ENCODE measurements around the gene ADK. TPM values are rescaled to one million over a fixed set of nuclear protein-coding genes. Genes with fewer than 3 reads are reported as not detected.

ADK gene
- total RNA-seq, 1 donor from 2014 or later = 46.1 TPM

DNA sequence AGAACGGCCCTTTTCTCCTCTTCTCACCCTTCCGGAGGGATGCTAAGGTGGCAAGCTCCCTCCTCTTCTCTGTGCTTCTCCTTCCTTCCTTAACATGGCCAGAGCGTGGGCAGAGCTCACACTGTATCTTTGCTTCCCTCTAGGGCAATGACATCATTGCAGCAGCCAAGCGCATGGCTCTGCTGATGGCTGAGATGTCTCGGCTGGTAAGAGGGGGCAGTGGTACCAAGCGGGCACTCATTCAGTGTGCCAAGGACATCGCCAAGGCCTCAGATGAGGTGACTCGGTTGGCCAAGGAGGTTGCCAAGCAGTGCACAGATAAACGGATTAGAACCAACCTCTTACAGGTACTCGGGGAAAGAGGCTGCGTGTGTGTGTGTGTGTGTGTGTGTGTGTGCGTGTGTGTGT lies 37.0 kb upstream of the ADK start:
- intact Hi-C loops (cut with micrococcal nuclease) = no loop called here
- ATAC-seq (ENCODE audit: low read depth) (no peak), DNase-seq (no peak)
- no peaks in the 10 kb centered on the region for H3K9me3 Mint-ChIP-seq
- ChIA-PET CTCF (no interaction called here), POLR2A (no interaction called here)
- H3K36me3 Mint-ChIP-seq (ENCODE audit: low read depth) = peaks cover 94% of the 10 kb centered on the region
- no peak overlapping the region for H3K4me3 Mint-ChIP-seq
- TF ChIP-seq, protein P1, sequence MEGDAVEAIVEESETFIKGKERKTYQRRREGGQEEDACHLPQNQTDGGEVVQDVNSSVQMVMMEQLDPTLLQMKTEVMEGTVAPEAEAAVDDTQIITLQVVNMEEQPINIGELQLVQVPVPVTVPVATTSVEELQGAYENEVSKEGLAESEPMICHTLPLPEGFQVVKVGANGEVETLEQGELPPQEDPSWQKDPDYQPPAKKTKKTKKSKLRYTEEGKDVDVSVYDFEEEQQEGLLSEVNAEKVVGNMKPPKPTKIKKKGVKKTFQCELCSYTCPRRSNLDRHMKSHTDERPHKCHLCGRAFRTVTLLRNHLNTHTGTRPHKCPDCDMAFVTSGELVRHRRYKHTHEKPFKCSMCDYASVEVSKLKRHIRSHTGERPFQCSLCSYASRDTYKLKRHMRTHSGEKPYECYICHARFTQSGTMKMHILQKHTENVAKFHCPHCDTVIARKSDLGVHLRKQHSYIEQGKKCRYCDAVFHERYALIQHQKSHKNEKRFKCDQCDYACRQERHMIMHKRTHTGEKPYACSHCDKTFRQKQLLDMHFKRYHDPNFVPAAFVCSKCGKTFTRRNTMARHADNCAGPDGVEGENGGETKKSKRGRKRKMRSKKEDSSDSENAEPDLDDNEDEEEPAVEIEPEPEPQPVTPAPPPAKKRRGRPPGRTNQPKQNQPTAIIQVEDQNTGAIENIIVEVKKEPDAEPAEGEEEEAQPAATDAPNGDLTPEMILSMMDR (IDR thresholded peaks at IDR 0.05) = no peak
- peaks cover 5% of the 10 kb centered on the region for H3K4me1 Mint-ChIP-seq
- H3K27ac Mint-ChIP-seq = no peak overlapping the region
- H3K27me3 Mint-ChIP-seq = no peaks in the 10 kb centered on the region

DNA sequence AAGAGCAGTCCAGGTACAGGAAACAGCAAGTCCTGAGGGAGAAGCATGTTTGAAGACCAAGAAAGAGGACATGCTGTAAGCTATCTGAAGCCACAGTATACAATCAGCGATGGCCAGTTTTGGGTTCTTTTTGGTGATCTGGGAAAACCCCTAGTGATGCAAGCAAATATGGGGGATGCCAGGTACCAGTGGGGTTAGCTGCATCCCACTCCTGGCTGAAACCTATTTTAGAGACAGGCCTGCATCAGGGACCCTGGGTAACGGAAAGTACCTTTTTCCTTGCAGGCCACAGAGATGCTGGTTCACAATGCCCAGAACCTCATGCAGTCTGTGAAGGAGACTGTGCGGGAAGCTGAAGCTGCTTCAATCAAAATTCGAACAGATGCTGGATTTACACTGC lies 33.3 kb upstream of the ADK start:
- Mint-ChIP-seq H3K36me3 (ENCODE audit: low read depth) (peaks cover 90% of the 10 kb centered on the region), H3K27ac (peak overlapping the region; percentile 53), H3K4me1 (peaks cover 5% of the 10 kb centered on the region), H3K9me3 (no peaks in the 10 kb centered on the region), H3K27me3 (no peaks in the 10 kb centered on the region), H3K4me3 (no peak overlapping the region)
- ATAC-seq (ENCODE audit: low read depth) (peak; percentile 47), DNase-seq (no peak)
- intact Hi-C loops (cut with micrococcal nuclease) = no loop called here
- POLR2A ChIA-PET = no interaction called here
- CTCF ChIA-PET = interaction anchor here (1.0 kb wide), 1 partner anchor 8 kb away, joined by 3 read pairs; no protein-coding TSS in a partner anchor
- TF ChIP-seq, protein P1 (IDR thresholded peaks at IDR 0.05) = no peak

DNA sequence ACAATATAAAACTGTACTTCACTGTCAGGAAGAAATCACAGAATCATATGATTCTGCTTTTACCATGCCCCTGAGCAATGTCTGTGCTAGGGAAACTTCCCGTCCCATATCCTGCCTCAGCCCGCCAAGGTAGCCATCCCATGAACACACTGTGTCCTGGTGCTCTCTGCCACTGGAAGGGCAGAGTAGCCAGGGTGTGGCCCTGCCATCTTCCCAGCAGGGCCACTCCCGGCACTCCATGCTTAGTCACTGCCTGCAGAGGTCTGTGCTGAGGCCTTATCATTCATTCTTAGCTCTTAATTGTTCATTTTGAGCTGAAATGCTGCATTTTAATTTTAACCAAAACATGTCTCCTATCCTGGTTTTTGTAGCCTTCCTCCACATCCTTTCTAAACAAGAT lies 32.2 kb upstream of the ADK start:
- Mint-ChIP-seq H3K4me3 (no peak overlapping the region), H3K36me3 (ENCODE audit: low read depth) (peaks cover 90% of the 10 kb centered on the region), H3K27me3 (no peaks in the 10 kb centered on the region), H3K27ac (peak overlapping the region; percentile 71), H3K9me3 (no peaks in the 10 kb centered on the region), H3K4me1 (peaks cover 5% of the 10 kb centered on the region)
- TF ChIP-seq, protein P1 (IDR thresholded peaks at IDR 0.05) = no peak
- ATAC-seq (ENCODE audit: low read depth) (no peak), DNase-seq (no peak)
- intact Hi-C loops (cut with micrococcal nuclease) = no loop called here
- ChIA-PET CTCF (interaction anchor here (1.0 to 1.6 kb wide), 2 partner anchors 9 to 18 kb away, joined by 3 read pairs; no protein-coding TSS in a partner anchor), POLR2A (no interaction called here)

DNA sequence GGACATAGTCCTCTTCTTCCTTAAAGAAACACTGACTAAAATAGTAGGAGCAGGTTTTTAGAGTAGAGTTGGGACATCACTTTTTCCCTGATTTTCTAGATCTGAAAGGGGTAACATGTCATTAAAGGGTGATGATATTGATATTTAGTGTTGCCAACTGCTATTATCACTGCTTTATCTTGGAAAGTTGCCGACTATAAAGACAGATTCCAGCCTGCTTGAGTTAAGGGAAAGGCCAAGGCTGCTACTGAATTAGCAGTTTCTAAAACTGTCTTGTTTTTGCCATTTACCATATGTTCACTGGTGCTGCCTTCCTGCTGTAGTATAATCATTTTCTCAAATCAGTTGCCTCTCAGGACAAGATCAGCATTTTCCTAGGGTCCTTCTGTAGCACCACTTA lies 30.1 kb upstream of the ADK start:
- H3K4me3 Mint-ChIP-seq = no peak overlapping the region
- peaks cover 5% of the 10 kb centered on the region for H3K4me1 Mint-ChIP-seq
- intact Hi-C loops (cut with micrococcal nuclease) = no loop called here
- no peak overlapping the region for H3K27ac Mint-ChIP-seq
- peaks cover 89% of the 10 kb centered on the region for H3K36me3 Mint-ChIP-seq (ENCODE audit: low read depth)
- no peak for ATAC-seq (ENCODE audit: low read depth)
- H3K27me3 Mint-ChIP-seq = no peaks in the 10 kb centered on the region
- POLR2A ChIA-PET = no interaction called here
- H3K9me3 Mint-ChIP-seq = no peaks in the 10 kb centered on the region
- CTCF ChIA-PET = interaction anchor here (1.5 kb wide), 1 partner anchor 14 kb away, joined by 5 read pairs; no protein-coding TSS in a partner anchor
- DNase-seq = no peak
- TF ChIP-seq, protein P1 (IDR thresholded peaks at IDR 0.05) = no peak

DNA sequence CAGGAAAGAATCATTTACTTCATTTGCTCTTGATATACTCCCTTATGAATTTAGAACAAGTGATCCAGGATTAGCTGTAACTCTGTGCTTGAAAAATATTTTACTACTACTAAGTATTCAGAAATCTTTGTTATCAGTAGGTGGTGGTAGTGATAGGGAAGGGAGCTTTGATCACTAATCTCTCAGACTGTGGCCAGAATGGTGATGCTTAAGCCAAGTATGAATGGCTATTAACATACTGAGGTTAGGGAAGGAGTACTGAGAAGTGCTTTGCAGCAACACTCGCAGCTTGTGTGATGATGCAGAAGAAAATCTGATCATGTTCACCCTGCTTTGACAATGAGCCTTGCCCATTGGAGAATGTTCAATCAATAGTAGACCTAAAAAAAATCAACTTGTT lies 29.7 kb upstream of the ADK start:
- Mint-ChIP-seq H3K9me3 (no peaks in the 10 kb centered on the region), H3K27me3 (no peaks in the 10 kb centered on the region), H3K27ac (no peak overlapping the region), H3K4me3 (no peak overlapping the region), H3K36me3 (ENCODE audit: low read depth) (peaks cover 89% of the 10 kb centered on the region), H3K4me1 (peaks cover 5% of the 10 kb centered on the region)
- intact Hi-C loops (cut with micrococcal nuclease) = no loop called here
- DNase-seq (no peak), ATAC-seq (ENCODE audit: low read depth) (no peak)
- TF ChIP-seq, protein P1 (IDR thresholded peaks at IDR 0.05) = no peak
- ChIA-PET CTCF (interaction anchor here (1.5 kb wide), 2 partner anchors 14 to 92 kb away, joined by 4 to 5 read pairs; no protein-coding TSS in a partner anchor), POLR2A (no interaction called here)

All from activated B cell treated with CpG ODN at 0.5 μM for 24 hours (primary cell).